NCI-H2227 treated with DMSO at 0.1 percent for 48 hours (cell line): ENCODE results near the gene DDX42.

ENCODE experiments used
- DNase-seq: peaks from one replicate; lab custom pipeline; 2025; lab: John Stamatoyannopoulos, UW

The DDX42 gene

GRCh38 chr17:63774141-63774968, at the start of gene DDX42:
Gene DDX42, plus strand, starts transcription at chr17:63774170. Its CDS starts 12,880 bp downstream, at chr17:63787050.
- peak; percentile 71 for DNase-seq

GRCh38 chr17:63735691-63736090, 38.3 kb upstream of the DDX42 start:
- no peak for DNase-seq

- no peak for DNase-seq
Measured at GRCh38 chr17:63740464-63741142, 33.4 kb upstream of the DDX42 start.

GRCh38 chr17:63741143-63741407, 32.9 kb upstream of the DDX42 start:
- DNase-seq: peak; percentile 41

- peak; percentile 98 for DNase-seq
Measured at GRCh38 chr17:63741408-63742173, 32.4 kb upstream of the DDX42 start, which contains the start of gene STRADA. Gene STRADA, minus strand, starts transcription at chr17:63741799. Its CDS starts 13,430 bp downstream, at chr17:63728369.

- no peak for DNase-seq
Measured at GRCh38 chr17:63751806-63752205, 22.2 kb upstream of the DDX42 start.

- DNase-seq: no peak
Measured at GRCh38 chr17:63752707-63753106, 21.3 kb upstream of the DDX42 start.

- no peak for DNase-seq
Measured at GRCh38 chr17:63753215-63753614, 20.8 kb upstream of the DDX42 start.

GRCh38 chr17:63754046-63754445, 19.9 kb upstream of the DDX42 start:
- no peak for DNase-seq

- DNase-seq: no peak
Measured at GRCh38 chr17:63758428-63758827, 15.5 kb upstream of the DDX42 start.

- no peak for DNase-seq
Measured at GRCh38 chr17:63760771-63761539, 13.0 kb upstream of the DDX42 start.

GRCh38 chr17:63762161-63763078, 11.6 kb upstream of the DDX42 start:
- no peak for DNase-seq

GRCh38 chr17:63764716-63765115, 9.3 kb upstream of the DDX42 start:
- no peak for DNase-seq

- DNase-seq: no peak
Measured at GRCh38 chr17:63766754-63767153, 7.2 kb upstream of the DDX42 start.

- no peak for DNase-seq
Measured at GRCh38 chr17:63768433-63768832, 5.5 kb upstream of the DDX42 start.

GRCh38 chr17:63772801-63773271, 1.1 kb upstream of the DDX42 start:
- DNase-seq: no peak

GRCh38 chr17:63773272-63774140, 464 bp upstream of the DDX42 start, which contains the start of gene CCDC47:
Gene CCDC47, minus strand, starts transcription at chr17:63773597. Its CDS starts 7,422 bp downstream, at chr17:63766175.
- peak; percentile 99 for DNase-seq

GRCh38 chr17:63774969-63775265, 947 bp downstream of the DDX42 start:
- no peak for DNase-seq

GRCh38 chr17:63775420-63775819, 1.4 kb downstream of the DDX42 start:
- no peak for DNase-seq

GRCh38 chr17:63780507-63780906, 6.5 kb downstream of the DDX42 start:
- DNase-seq: no peak
